Prostate gland (tissue), 2 donors: ENCODE data around the gene POU6F1. TPM values are rescaled to one million over a fixed set of nuclear protein-coding genes. Genes with fewer than 3 reads are reported as not detected.
A peak's percentile ranks its signal among the peaks of the same experiment; 100 is the strongest.
"Not testable (repeated sequence)": the region's sequence is repeated elsewhere in the genome, so short reads cannot be mapped to it uniquely, and the experiment has no call there.

Experiments
- DNase-seq: peaks from one replicate; pipeline ENCODE4 v3.0.0-alpha.2; 2019; ENCODE audit warnings: low spot score
- H3K27ac ChIP-seq, 2 donors: fragments of 200-600 bp; sonication (generic); 2 replicates each; pipeline ENCODE4 v1.5.1; 2017 to 2019
- H3K27me3 ChIP-seq: fragments of 200-600 bp; sonication (generic); replicated peaks from 2 replicates; pipeline ENCODE4 v1.5.1; 2019; ENCODE audit not compliant: insufficient read depth
- H3K36me3 ChIP-seq, 2 donors: fragments of 200-600 bp; sonication (generic); 1 replicate in 1 of 2; 2 replicates in 1 of 2; pipeline versions ENCODE4 v1.5.1 to v1.8.1; 2017 to 2019
- H3K4me1 ChIP-seq: fragments of 200-600 bp; sonication (generic); replicated peaks from 2 replicates; pipeline ENCODE4 v1.5.1; 2019
- H3K4me3 ChIP-seq, 2 donors: fragments of 200-600 bp; sonication (generic); 2 replicates each; pipeline ENCODE4 v1.5.1; 2017 to 2019
- H3K9me3 ChIP-seq: fragments of 200-600 bp; sonication (generic); 2 replicates; pipeline ENCODE4 v1.5.1; 2017
- CTCF ChIP-seq, 4 experiments: fragments of 200-600 bp in 2 of 4; fragments of 450-650 bp in 2 of 4; sonication (generic) in 2 of 4; IDR thresholded peaks; 1 replicate in 3 of 4; 2 replicates in 1 of 4; pipeline ENCODE4 v1.5.1; 2016 to 2019; ENCODE audit warnings: antibody characterized with exemption in 4 of 4, mild to moderate bottlenecking in 2 of 4, moderate library complexity in 2 of 4
- POLR2A ChIP-seq: fragments of 450-650 bp; IDR thresholded peaks from one replicate; pipeline ENCODE4 v1.6.1; 2016; ENCODE audit warnings: antibody characterized with exemption, mild to moderate bottlenecking
- POLR2AphosphoS5 ChIP-seq: sonication (generic); formaldehyde crosslinking; IDR thresholded peaks from one replicate; pipeline ENCODE4 v1.6.1; 2017; ENCODE audit warnings: antibody characterized with exemption
- WGBS: methylation state at CpG from one replicate; pipeline ENCODE4 v1.1.5; 2018; 5-methylcytosine and 5-hydroxymethylcytosine counted together
- intact Hi-C: fragments of 100-400 bp; cut with DNase I; formaldehyde crosslinking; loops from one replicate; pipeline ENCODE4 v1.14.2; 2022
- total RNA-seq, 2 donors: library from RNA; depleted of rRNA; stranded (reverse); fragments of >200 nt; gene quantifications; one replicate each; pipeline ENCODE4 v1.1.0, GENCODE V29; 2016

Gene POU6F1
- total RNA-seq, 2 donors from 2014 or later = 13.5 to 17.2 TPM

DNA sequence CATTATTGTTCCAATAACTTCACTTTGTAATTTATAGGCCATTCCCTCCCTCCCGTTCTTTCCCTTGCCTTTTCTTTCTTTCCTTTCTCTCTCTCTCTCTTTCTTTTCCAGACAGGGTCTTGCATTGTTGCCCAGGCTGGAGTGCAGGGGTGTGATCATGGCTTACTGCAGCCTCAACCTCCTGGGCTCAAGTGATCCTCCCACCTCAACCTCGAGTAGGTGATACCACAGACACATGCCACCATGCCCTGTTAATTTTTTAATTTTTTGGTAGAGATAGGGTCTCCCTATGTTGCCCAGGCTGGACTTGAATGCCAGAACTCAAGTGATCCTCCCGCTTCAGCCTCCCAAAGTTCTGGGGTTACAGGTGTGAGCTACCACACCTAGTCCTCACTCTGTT is 6.8 kb upstream of the POU6F1 start:
- no peaks in the 10 kb centered on the region for H3K9me3 ChIP-seq
- DNase-seq = no peak
- WGBS = 84% methylated on average over 3 of the region's 3 CpGs
- intact Hi-C loops = no loop called here
- no peaks in the 10 kb centered on the region for H3K27me3 ChIP-seq
- no peak for TF ChIP-seq POLR2AphosphoS5
- TF ChIP-seq CTCF (IDR thresholded peaks at IDR 0.05) = no peak
- TF ChIP-seq POLR2A = no peak
- no peaks in the 10 kb centered on the region for H3K4me1 ChIP-seq
- no peak overlapping the region for H3K4me3 ChIP-seq
- no peak overlapping the region for H3K27ac ChIP-seq
- no peaks in the 10 kb centered on the region for H3K36me3 ChIP-seq

DNA sequence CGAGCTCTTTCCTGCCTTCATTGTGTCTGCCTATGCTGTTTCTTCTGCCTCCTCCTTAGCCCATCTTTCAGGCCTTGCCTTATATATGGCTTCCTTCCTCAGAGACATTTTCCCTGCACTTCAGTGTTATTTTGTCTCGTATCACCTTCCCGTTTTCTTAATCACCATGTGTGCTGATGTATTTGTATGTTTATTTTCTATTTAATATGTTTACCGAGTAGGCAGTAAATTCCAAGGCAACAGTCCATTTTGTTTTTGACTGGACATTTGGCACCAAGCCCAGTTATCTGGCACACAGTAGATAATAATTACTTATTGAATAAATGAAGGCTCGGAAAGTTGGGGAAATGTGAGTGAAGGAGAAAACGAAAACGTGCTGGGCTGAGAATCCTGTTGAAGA is 4.6 kb upstream of the POU6F1 start:
- H3K9me3 ChIP-seq = no peaks in the 10 kb centered on the region
- TF ChIP-seq CTCF (IDR thresholded peaks at IDR 0.05) (no peak), POLR2AphosphoS5 (peak; percentile 85)
- H3K4me3 ChIP-seq = peak overlapping the region in 1 of 2 donors; percentile 14
- intact Hi-C loops = no loop called here
- peaks cover 5% of the 10 kb centered on the region for H3K4me1 ChIP-seq
- DNase-seq = peak; percentile 76
- WGBS = 22% methylated on average over 7 of the region's 7 CpGs
- peak overlapping the region; percentile 62 to 72 for H3K27ac ChIP-seq
- H3K36me3 ChIP-seq = no peaks in the 10 kb centered on the region
- H3K27me3 ChIP-seq = no peaks in the 10 kb centered on the region

GRCh38 chr12:51219857-51220256 is 2.0 kb upstream of the POU6F1 start:
- intact Hi-C loops = loop anchor here (2.0 to 10.0 kb wide), 4 partner anchors 19 to 175 kb away; partner anchors contain the start of genes CSRNP2, DAZAP2, LETMD1 and TFCP2

DNA sequence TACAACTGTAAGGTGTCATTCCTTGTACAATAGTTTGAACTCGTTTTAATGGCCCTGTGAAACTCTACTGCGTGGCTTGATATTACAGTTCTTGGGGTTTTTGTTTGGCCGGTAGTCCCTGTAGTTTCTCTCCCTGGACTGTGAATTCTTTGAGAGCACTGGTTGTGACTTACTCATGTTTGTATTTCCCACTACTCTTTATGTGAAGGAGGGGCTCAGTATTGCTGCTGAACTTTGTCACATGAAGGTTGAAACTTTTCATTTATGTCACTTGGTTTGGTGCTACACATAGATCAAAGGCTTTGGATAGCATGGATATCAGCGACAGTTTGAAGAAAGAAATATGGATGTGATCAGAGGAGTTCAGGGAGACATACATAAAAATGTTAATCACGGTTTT is 1.5 kb upstream of the POU6F1 start:
- no peak overlapping the region for H3K4me3 ChIP-seq
- intact Hi-C loops = loop anchor here (2.0 to 10.0 kb wide), 4 partner anchors 19 to 175 kb away; partner anchors contain the start of genes CSRNP2, DAZAP2, LETMD1 and TFCP2
- TF ChIP-seq POLR2AphosphoS5 = no peak

More at GRCh38 chr12:51219857-51220256, 2.0 kb upstream of the POU6F1 start:
- H3K4me1 ChIP-seq, H3K27me3 ChIP-seq, H3K9me3 ChIP-seq, H3K36me3 ChIP-seq, H3K4me3 ChIP-seq, DNase-seq: not testable (repeated sequence)
- WGBS = 92% methylated on average over 12 of the region's 12 CpGs
- peak overlapping the region in 1 of 2 donors; percentile 95 for H3K27ac ChIP-seq

DNA sequence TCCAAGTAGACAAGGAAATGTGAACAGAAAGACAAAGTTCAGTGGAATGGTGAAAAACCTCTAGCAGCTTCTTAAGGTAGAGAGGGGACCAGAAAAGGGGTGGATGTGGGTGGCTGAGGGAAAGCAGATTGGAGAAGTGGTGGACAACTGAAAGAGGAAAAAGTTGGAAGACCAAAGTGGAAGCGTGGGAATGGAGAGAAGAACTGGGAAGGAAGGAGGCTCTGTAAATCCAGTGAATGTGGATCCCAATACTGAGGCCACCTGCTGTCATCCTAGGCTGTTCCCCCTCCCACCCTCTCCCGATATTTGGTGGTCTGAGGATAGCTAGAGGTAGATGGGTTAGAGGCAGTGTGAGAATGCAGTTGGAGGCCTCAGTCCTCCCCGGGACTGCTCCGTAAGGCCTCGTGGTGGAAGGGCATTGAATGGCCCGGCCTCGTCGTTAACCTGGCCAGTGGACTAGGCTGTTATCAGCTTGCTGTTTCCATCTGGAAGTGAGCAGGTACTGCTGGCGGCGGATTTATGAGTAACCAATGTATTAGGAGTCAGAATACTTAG is 822 bp upstream of the POU6F1 start:
- DNase-seq = peak; percentile 12
- Histone ChIP-seq H3K36me3 (no peaks in the 10 kb centered on the region), H3K27ac (peak overlapping the region; percentile 95 to 96), H3K27me3 (no peaks in the 10 kb centered on the region), H3K4me3 (peak overlapping the region; percentile 91 to 92), H3K9me3 (no peaks in the 10 kb centered on the region), H3K4me1 (peaks cover 5% of the 10 kb centered on the region)
- intact Hi-C loops = loop anchor here (2.0 to 10.0 kb wide), 4 partner anchors 20 to 174 kb away; partner anchors contain the start of genes CSRNP2, DAZAP2, LETMD1 and TFCP2
- 56% methylated on average over 10 of the region's 10 CpGs for WGBS
- no peak for TF ChIP-seq POLR2A

More for the DNA sequence above, 1.5 kb upstream of the POU6F1 start:
- peak overlapping the region; percentile 95 to 96 for H3K27ac ChIP-seq
- no peaks in the 10 kb centered on the region for H3K9me3 ChIP-seq
- H3K36me3 ChIP-seq = no peaks in the 10 kb centered on the region
- no peaks in the 10 kb centered on the region for H3K27me3 ChIP-seq
- 49% methylated on average over 5 of the region's 5 CpGs for WGBS
- peaks cover 5% of the 10 kb centered on the region for H3K4me1 ChIP-seq
- DNase-seq = no peak

- Histone ChIP-seq H3K9me3 (no peaks in the 10 kb centered on the region), H3K36me3 (no peaks in the 10 kb centered on the region), H3K27ac (peak overlapping the region; percentile 95 to 96), H3K4me1 (peaks cover 5% of the 10 kb centered on the region), H3K27me3 (no peaks in the 10 kb centered on the region), H3K4me3 (peak overlapping the region; percentile 91 to 92)
- no peak for TF ChIP-seq POLR2AphosphoS5
- TF ChIP-seq POLR2A = no peak
- peak in 2 of 4 experiments; percentile 32 to 36 for TF ChIP-seq CTCF (IDR thresholded peaks at IDR 0.05)
- intact Hi-C loops = loop anchor here (5.0 to 10.0 kb wide), 2 partner anchors 135 to 173 kb away; partner anchors contain the start of genes CSRNP2 and LETMD1
- under 1% methylated on average over 59 of the region's 81 CpGs for WGBS
- peak; percentile 48 for DNase-seq
These were observed 512 bp downstream of the POU6F1 start for GRCh38 chr12:51217133-51217967.
